Body of pancreas (tissue), 4 donors: ENCODE measurements around the gene CNTNAP2.

Experiments
- POLR2A ChIP-seq, 3 donors: fragments of 450-650 bp; IDR thresholded peaks; one replicate each; pipeline ENCODE4 v1.6.1; 2016; ENCODE audit warnings: antibody characterized with exemption in 3 of 3, mild to moderate bottlenecking in 2 of 3
- TF ChIP-seq, protein P1 (sequence below), 7 experiments: fragments of 450-650 bp in 4 of 7; fragments of 200-600 bp in 3 of 7; sonication (generic) in 3 of 7; IDR thresholded peaks; one replicate each; pipeline ENCODE4 v1.5.1; 2016 to 2019; ENCODE audit warnings: antibody characterized with exemption in 7 of 7

DNA sequence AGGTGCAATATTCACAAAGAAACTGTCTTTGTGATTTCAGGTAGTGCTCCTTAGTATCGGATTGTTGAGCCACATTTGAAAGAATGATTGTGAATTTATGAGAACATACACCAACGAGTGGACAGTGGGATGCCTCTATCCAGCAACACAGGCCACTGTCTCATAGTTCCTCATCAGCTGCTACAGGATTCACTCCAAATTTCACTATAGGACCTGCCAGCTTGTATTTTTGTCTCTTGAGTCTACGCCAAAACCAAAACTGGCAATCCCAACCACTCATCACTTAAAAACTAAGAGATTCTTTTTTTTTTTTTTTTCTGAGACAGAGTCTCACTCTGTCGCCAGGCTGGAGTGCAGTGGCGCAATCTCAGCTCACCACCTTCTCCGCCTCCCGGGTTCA is 964.5 kb downstream of the CNTNAP2 start:
- TF ChIP-seq, protein P1, sequence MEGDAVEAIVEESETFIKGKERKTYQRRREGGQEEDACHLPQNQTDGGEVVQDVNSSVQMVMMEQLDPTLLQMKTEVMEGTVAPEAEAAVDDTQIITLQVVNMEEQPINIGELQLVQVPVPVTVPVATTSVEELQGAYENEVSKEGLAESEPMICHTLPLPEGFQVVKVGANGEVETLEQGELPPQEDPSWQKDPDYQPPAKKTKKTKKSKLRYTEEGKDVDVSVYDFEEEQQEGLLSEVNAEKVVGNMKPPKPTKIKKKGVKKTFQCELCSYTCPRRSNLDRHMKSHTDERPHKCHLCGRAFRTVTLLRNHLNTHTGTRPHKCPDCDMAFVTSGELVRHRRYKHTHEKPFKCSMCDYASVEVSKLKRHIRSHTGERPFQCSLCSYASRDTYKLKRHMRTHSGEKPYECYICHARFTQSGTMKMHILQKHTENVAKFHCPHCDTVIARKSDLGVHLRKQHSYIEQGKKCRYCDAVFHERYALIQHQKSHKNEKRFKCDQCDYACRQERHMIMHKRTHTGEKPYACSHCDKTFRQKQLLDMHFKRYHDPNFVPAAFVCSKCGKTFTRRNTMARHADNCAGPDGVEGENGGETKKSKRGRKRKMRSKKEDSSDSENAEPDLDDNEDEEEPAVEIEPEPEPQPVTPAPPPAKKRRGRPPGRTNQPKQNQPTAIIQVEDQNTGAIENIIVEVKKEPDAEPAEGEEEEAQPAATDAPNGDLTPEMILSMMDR (IDR thresholded peaks at IDR 0.05) = no peak
- TF ChIP-seq POLR2A (IDR thresholded peaks at IDR 0.05) = no peak
